ENCODE results near the gene SOX15.
A peak's percentile ranks its signal among the peaks of the same experiment; 100 is the strongest.

SOX15 gene

GRCh38 chr17:7556627-7557026, 33.3 kb downstream of the SOX15 start:
- no peak for DNase-seq

GRCh38 chr17:7555320-7555948, 34.5 kb downstream of the SOX15 start:
- no peak for DNase-seq

- no peak for DNase-seq
Measured at GRCh38 chr17:7553356-7553755, 36.5 kb downstream of the SOX15 start.

GRCh38 chr17:7552621-7553051, 37.3 kb downstream of the SOX15 start:
- DNase-seq, result no peak

- DNase-seq, result no peak
Measured at GRCh38 chr17:7551396-7551795, 38.5 kb downstream of the SOX15 start.

GRCh38 chr17:7550344-7550743, 39.5 kb downstream of the SOX15 start:
- DNase-seq, result no peak

- no peak for DNase-seq
Measured at GRCh38 chr17:7549401-7550055, 40.4 kb downstream of the SOX15 start.

GRCh38 chr17:7548585-7549400, 41.1 kb downstream of the SOX15 start, which contains the start of gene TNFSF12:
TNFSF12 (plus strand) TSS chr17:7549058; CDS start chr17:7549154, 96 bp downstream.
- DNase-seq, result peak; percentile 80

GRCh38 chr17:7544911-7545310, 45.0 kb downstream of the SOX15 start:
- no peak for DNase-seq

- DNase-seq, result no peak
Measured at GRCh38 chr17:7541074-7541621, 48.7 kb downstream of the SOX15 start.

GRCh38 chr17:7538891-7539545, 50.9 kb downstream of the SOX15 start:
- no peak for DNase-seq
